GM06990 (cell line): ENCODE results near the gene SEL1L3.

Source experiments
- DNase-seq: peaks from one replicate; pipeline ENCODE4 v3.0.0-alpha.2; 2011; ENCODE audit not compliant: insufficient read length; ENCODE audit errors: extremely low read depth
- H3K27me3 ChIP-seq: replicated peaks from 2 replicates; pipeline ENCODE4 v1.6.0; 2011; ENCODE audit warnings: low read length; ENCODE audit not compliant: control insufficient read depth, insufficient read depth
- H3K36me3 ChIP-seq: 2 replicates; pipeline ENCODE4 v1.5.1; 2011; ENCODE audit warnings: low read length; ENCODE audit not compliant: control insufficient read depth, insufficient read depth
- H3K4me3 ChIP-seq: replicated peaks from 2 replicates; pipeline ENCODE4 v1.5.1; 2011; ENCODE audit warnings: low read depth, mild to moderate bottlenecking, control low read depth, low read length
- CTCF ChIP-seq: IDR thresholded peaks from 2 replicates; pipeline ENCODE4 v1.5.1; 2011; ENCODE audit warnings: low read length, control low read depth, mild to moderate bottlenecking, inconsistent platforms; ENCODE audit not compliant: insufficient read depth, poor library complexity, severe bottlenecking

The SEL1L3 gene

GRCh38 chr4:25837107-25837506 is 25.7 kb downstream of the SEL1L3 start:
- Histone ChIP-seq H3K27me3 (no peaks in the 10 kb centered on the region; the same call in 1 of the 2 replicates), H3K4me3 (no peak overlapping the region), H3K36me3 (no peaks in the 10 kb centered on the region)
- DNase-seq = no peak
- no peak for TF ChIP-seq CTCF

GRCh38 chr4:25835384-25835783 is 27.4 kb downstream of the SEL1L3 start:
- Histone ChIP-seq H3K4me3 (no peak overlapping the region), H3K27me3 (no peaks in the 10 kb centered on the region), H3K36me3 (no peaks in the 10 kb centered on the region)
- DNase-seq = no peak
- TF ChIP-seq CTCF = no peak

GRCh38 chr4:25834411-25835107 is 28.2 kb downstream of the SEL1L3 start:
- H3K27me3 ChIP-seq = no peaks in the 10 kb centered on the region
- no peak for DNase-seq
- no peak overlapping the region for H3K4me3 ChIP-seq
- H3K36me3 ChIP-seq = no peaks in the 10 kb centered on the region
- no peak for TF ChIP-seq CTCF

GRCh38 chr4:25830548-25830947 is 32.2 kb downstream of the SEL1L3 start:
- TF ChIP-seq CTCF = no peak
- H3K27me3 ChIP-seq = no peaks in the 10 kb centered on the region

GRCh38 chr4:25827897-25828296 is 34.9 kb downstream of the SEL1L3 start:
- no peaks in the 10 kb centered on the region for H3K36me3 ChIP-seq
- H3K4me3 ChIP-seq = no peak overlapping the region
- DNase-seq = no peak
- TF ChIP-seq CTCF = no peak
- H3K27me3 ChIP-seq = no peaks in the 10 kb centered on the region

More at GRCh38 chr4:25830548-25830947, 32.2 kb downstream of the SEL1L3 start:
- Histone ChIP-seq H3K4me3 (no peak overlapping the region), H3K36me3 (no peaks in the 10 kb centered on the region)
- no peak for DNase-seq

- H3K36me3 ChIP-seq = no peaks in the 10 kb centered on the region
- no peak overlapping the region for H3K4me3 ChIP-seq
- no peak for DNase-seq
- no peaks in the 10 kb centered on the region for H3K27me3 ChIP-seq
- TF ChIP-seq CTCF = no peak
These were observed 35.4 kb downstream of the SEL1L3 start for GRCh38 chr4:25827373-25827772.
